ENCODE data around the gene APH1B. TPM values are rescaled to one million over a fixed set of nuclear protein-coding genes. Genes with fewer than 3 reads are reported as not detected.

Gene APH1B
- total RNA-seq, 1 experiment from 2014 or later = 20.9 TPM

DNA sequence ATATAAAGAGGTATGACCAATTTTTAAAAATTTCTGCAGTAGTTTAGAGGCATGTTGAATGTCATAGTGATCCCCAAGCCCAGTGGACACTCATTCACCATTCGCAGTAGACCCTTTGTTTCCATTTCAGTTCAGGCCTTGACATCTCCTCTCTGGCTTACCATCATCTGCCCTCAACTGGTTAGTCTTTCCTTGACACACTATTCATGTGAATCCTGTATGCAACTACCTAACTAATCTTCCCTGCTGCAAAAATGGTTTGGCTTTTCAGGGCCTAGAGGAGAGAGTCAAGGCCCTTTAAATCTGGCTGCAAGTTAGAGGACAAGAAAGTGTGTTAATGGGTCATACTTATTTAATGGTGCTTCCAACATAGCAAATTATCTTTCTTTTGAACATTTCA is 10.9 kb downstream of the APH1B start:
- no peak overlapping the region for H2BK12ac ChIP-seq (ENCODE audit: insufficient read length, low read depth, low read length)
- H3K23me2 ChIP-seq (ENCODE audit: insufficient read length, low read depth, low read length, poor library complexity, severe bottlenecking) = no peaks in the 10 kb centered on the region
- H3K9ac ChIP-seq (ENCODE audit: extremely low read depth, insufficient read length, low read length) = no peak overlapping the region
- no peak overlapping the region for H3K27ac ChIP-seq (ENCODE audit: insufficient read length, low read depth, low read length)
- H4K91ac ChIP-seq (ENCODE audit: insufficient read length, low read depth, low read length) = no peak overlapping the region
- H2BK15ac ChIP-seq (ENCODE audit: low read depth, low read length) = no peak overlapping the region
- H3K4me1 Mint-ChIP-seq = 0 out of 4 replicates have a peak, but pooled peaks cover 0 to 3% of the 10 kb centered on the region in 2 experiments
- no peak for DNase-seq
- no peak overlapping the region for H3K4ac ChIP-seq (ENCODE audit: low read depth, low read length)
- no peak overlapping the region for H2BK5ac ChIP-seq (ENCODE audit: insufficient read length, low read length)
- H3K14ac ChIP-seq (ENCODE audit: insufficient read depth, low read length) = no peak overlapping the region
- no peak overlapping the region for H2BK120ac ChIP-seq (ENCODE audit: low read depth, low read length, poor library complexity, severe bottlenecking)
- H3K27me3 ChIP-seq (ENCODE audit: insufficient read depth, low read length) = no peaks in the 10 kb centered on the region
- no peaks in the 10 kb centered on the region for H3K79me1 ChIP-seq (ENCODE audit: insufficient read depth, low read depth, low read length, poor library complexity, severe bottlenecking)
- no peak overlapping the region for H3K23ac ChIP-seq (ENCODE audit: insufficient read length, low read depth, low read length)
- no peak overlapping the region for H4K8ac ChIP-seq (replicated peaks; ENCODE audit: insufficient read length, low read depth, low read length)
- no peaks in the 10 kb centered on the region for H3K79me2 ChIP-seq (ENCODE audit: insufficient read depth, low read length)
- H3K4me2 ChIP-seq (ENCODE audit: insufficient read depth, insufficient read length, low read length) = no peak overlapping the region
- H4K20me1 ChIP-seq (ENCODE audit: control insufficient read depth, insufficient read depth, insufficient read length) = no peaks in the 10 kb centered on the region
- H3K9me3 Mint-ChIP-seq = no peaks in the 10 kb centered on the region
- no peak overlapping the region for H3K18ac ChIP-seq (ENCODE audit: insufficient read length, low read depth, low read length)
- no peak overlapping the region for H2AK5ac ChIP-seq (ENCODE audit: insufficient read length, low read length)
- H3T11ph ChIP-seq (ENCODE audit: low read length) = no peak overlapping the region
- H3K27me3 Mint-ChIP-seq (ENCODE audit: low read depth) = no peaks in the 10 kb centered on the region
- H3K36me3 Mint-ChIP-seq (ENCODE audit: insufficient read depth in 1 of 3, low read depth in 3 of 3) = peaks cover 0 to 6% (median 5%) of the 10 kb centered on the region in 3 experiments; a peak in 3 of 7 replicates
- no peak overlapping the region for H4K5ac ChIP-seq (ENCODE audit: insufficient read length, low read depth, low read length)
- no peak overlapping the region for H2BK20ac ChIP-seq (ENCODE audit: low read depth, low read length, poor library complexity, severe bottlenecking)
- no peak overlapping the region for H3K56ac ChIP-seq (ENCODE audit: insufficient read length, low read depth, low read length)
- H3K9me3 ChIP-seq (ENCODE audit: control insufficient read depth, low read depth, low read length) = no peaks in the 10 kb centered on the region
- H3K4me3 Mint-ChIP-seq = no peak overlapping the region
- no peak overlapping the region; a peak in 1 of 7 replicates for H3K27ac Mint-ChIP-seq
- WGBS (ENCODE audit: extremely low coverage, insufficient read length, low lambda C conversion rate) = no CpG with 5 or more reads among the region's 1 CpG
- no peaks in the 10 kb centered on the region for H3K4me1 ChIP-seq (ENCODE audit: insufficient read depth, low read length)
- TF ChIP-seq, protein P1, sequence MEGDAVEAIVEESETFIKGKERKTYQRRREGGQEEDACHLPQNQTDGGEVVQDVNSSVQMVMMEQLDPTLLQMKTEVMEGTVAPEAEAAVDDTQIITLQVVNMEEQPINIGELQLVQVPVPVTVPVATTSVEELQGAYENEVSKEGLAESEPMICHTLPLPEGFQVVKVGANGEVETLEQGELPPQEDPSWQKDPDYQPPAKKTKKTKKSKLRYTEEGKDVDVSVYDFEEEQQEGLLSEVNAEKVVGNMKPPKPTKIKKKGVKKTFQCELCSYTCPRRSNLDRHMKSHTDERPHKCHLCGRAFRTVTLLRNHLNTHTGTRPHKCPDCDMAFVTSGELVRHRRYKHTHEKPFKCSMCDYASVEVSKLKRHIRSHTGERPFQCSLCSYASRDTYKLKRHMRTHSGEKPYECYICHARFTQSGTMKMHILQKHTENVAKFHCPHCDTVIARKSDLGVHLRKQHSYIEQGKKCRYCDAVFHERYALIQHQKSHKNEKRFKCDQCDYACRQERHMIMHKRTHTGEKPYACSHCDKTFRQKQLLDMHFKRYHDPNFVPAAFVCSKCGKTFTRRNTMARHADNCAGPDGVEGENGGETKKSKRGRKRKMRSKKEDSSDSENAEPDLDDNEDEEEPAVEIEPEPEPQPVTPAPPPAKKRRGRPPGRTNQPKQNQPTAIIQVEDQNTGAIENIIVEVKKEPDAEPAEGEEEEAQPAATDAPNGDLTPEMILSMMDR (conservative IDR thresholded peaks at IDR 0.05) = no peak
- no peak overlapping the region for H2AFZ ChIP-seq (ENCODE audit: low read length)
